Kidney (tissue), 14 donors: ENCODE data around the gene CNPY1. TPM values are rescaled to one million over a fixed set of nuclear protein-coding genes. Genes with fewer than 3 reads are reported as not detected.

ENCODE experiments used
- DNase-seq, 5 donors: peaks; one replicate each; pipeline ENCODE4 v3.0.0-alpha.2; 2013 to 2020
- FAIRE-seq: peaks from 2 replicates; lab custom pipeline; 2012; peaks lifted over from hg19 to GRCh38; lab: Jason Lieb, UNC
- H3K27ac ChIP-seq, 2 donors: one replicate each; pipeline ENCODE4 v1.7.0; 2013; ENCODE audit warnings: low read depth in 2 of 2, low read length in 2 of 2, inconsistent platforms in 1 of 2
- H3K27me3 ChIP-seq: one replicate; pipeline ENCODE4 v1.7.1; 2013; ENCODE audit warnings: low read length, inconsistent platforms; ENCODE audit not compliant: control insufficient read depth, insufficient read depth
- H3K36me3 ChIP-seq, 3 donors: one replicate each; pipeline versions ENCODE4 v1.7.0 to v1.7.1; 2013; ENCODE audit warnings: low read length in 3 of 3, control low read depth in 1 of 3, inconsistent platforms in 1 of 3; ENCODE audit not compliant: insufficient read depth in 3 of 3, control insufficient read depth in 2 of 3
- H3K4me1 ChIP-seq, 3 donors: one replicate each; pipeline versions ENCODE4 v1.7.0 to v1.7.1; 2013; ENCODE audit warnings: low read length in 3 of 3, inconsistent platforms in 1 of 3, low read depth in 1 of 3; ENCODE audit not compliant: control insufficient read depth in 2 of 3, insufficient read depth in 2 of 3
- H3K4me3 ChIP-seq, 3 donors: one replicate each; pipeline versions ENCODE4 v1.7.0 to v1.8.1; 2013; ENCODE audit warnings: low read length in 3 of 3, control low read depth in 1 of 3, inconsistent platforms in 1 of 3
- H3K9ac ChIP-seq, 3 donors: one replicate each; pipeline versions ENCODE4 v1.7.0 to v1.7.1; 2013; ENCODE audit warnings: low read length in 3 of 3, control low read depth in 1 of 3, inconsistent platforms in 1 of 3
- H3K9me3 ChIP-seq, 3 donors: one replicate each; pipeline versions ENCODE4 v1.7.0 to v1.7.1; 2013; ENCODE audit warnings: low read length in 3 of 3, control low read depth in 1 of 3, inconsistent platforms in 1 of 3; ENCODE audit not compliant: control insufficient read depth in 2 of 3, insufficient read depth in 1 of 3
- CTCF ChIP-seq: IDR thresholded peaks from 3 replicates; pipeline ENCODE4 v1.5.1; 2012; ENCODE audit warnings: mild to moderate bottlenecking, moderate library complexity, borderline replicate concordance; ENCODE audit not compliant: insufficient read depth; ENCODE audit errors: extremely low read depth
- intact Hi-C: fragments of 100-400 bp; cut with DNase I; formaldehyde crosslinking; loops from one replicate; pipeline ENCODE4 v1.11.1; 2022
- polyA plus RNA-seq: library from polyadenylated mRNA; stranded (reverse); fragments of 350-450 nt; fragmentation: Illumina TruSeq; extraction: RNeasy Lipid Tissue Mini Kit (QIAGEN cat#74804); gene quantifications from one replicate; pipeline ENCODE4 v1.2.3, GENCODE V29; 2014; ENCODE audit warnings: low read depth, low replicate concordance; ENCODE audit not compliant: insufficient read depth
- total RNA-seq: library from RNA; stranded (reverse); fragmentation: NEBNext Ultra II Directional; extraction: Animal tissue kit (Norgen Biotek cat#: 25700); gene quantifications from one replicate; pipeline ENCODE4 v1.2.1, GENCODE V29; 2021
- donor health status: control.
- donor health status: control.
- donor health status: control.
- donor health status: control.
- donor health status: control.
- donor health status: DM: yes; HTN: yes; CAD: no.
- donor health status: Normal renal cell carcinoma (clear cell type).

The CNPY1 gene
- total and polyA plus RNA-seq, 2 donors from 2014 or later: not detected

- no peak overlapping the region for H3K9ac ChIP-seq
- TF ChIP-seq CTCF: no peak
- no peaks in the 10 kb centered on the region for H3K9me3 ChIP-seq
- no peaks in the 10 kb centered on the region for H3K27me3 ChIP-seq
- no peak overlapping the region for H3K4me3 ChIP-seq
- H3K36me3 ChIP-seq: no peaks in the 10 kb centered on the region
- no peak for DNase-seq
- no peaks in the 10 kb centered on the region for H3K4me1 ChIP-seq
- H3K27ac ChIP-seq: no peak overlapping the region
- FAIRE-seq: no peak
- intact Hi-C loops: no loop called here
These were observed 31.1 kb upstream of the CNPY1 start for GRCh38 chr7:155577509-155577905.

GRCh38 chr7:155576900-155577508, 30.6 kb upstream of the CNPY1 start:
- Histone ChIP-seq H3K27me3 (no peaks in the 10 kb centered on the region), H3K9me3 (no peaks in the 10 kb centered on the region), H3K4me1 (no peaks in the 10 kb centered on the region), H3K27ac (no peak overlapping the region), H3K9ac (no peak overlapping the region), H3K4me3 (no peak overlapping the region), H3K36me3 (no peaks in the 10 kb centered on the region)
- DNase-seq (no peak), FAIRE-seq (no peak)
- intact Hi-C loops: no loop called here
- no peak for TF ChIP-seq CTCF

- DNase-seq (no peak), FAIRE-seq (no peak)
- no peak overlapping the region for H3K4me3 ChIP-seq
These were observed 30.1 kb upstream of the CNPY1 start for GRCh38 chr7:155576416-155576815.

More at GRCh38 chr7:155576416-155576815, 30.1 kb upstream of the CNPY1 start:
- TF ChIP-seq CTCF: no peak
- intact Hi-C loops: no loop called here
- H3K36me3 ChIP-seq: no peaks in the 10 kb centered on the region
- no peaks in the 10 kb centered on the region for H3K27me3 ChIP-seq
- no peaks in the 10 kb centered on the region for H3K4me1 ChIP-seq
- H3K27ac ChIP-seq: no peak overlapping the region
- H3K9ac ChIP-seq: no peak overlapping the region
- H3K9me3 ChIP-seq: no peaks in the 10 kb centered on the region
